ENCODE measurements around the gene PLCD1.

GRCh38 chr3:37957539-37957936, 71.9 kb downstream of the PLCD1 start:
- TF ChIP-seq CTCF (IDR thresholded peaks at IDR 0.05): no peak
- no peak for TF ChIP-seq ZFX (IDR thresholded peaks at IDR 0.05; ENCODE audit: borderline replicate concordance)
